Keratinocyte (primary cell): Measurements from ENCODE around the gene SNAPC4.

Experiments used
- EZH2 ChIP-seq: IDR thresholded peaks from one replicate; pipeline ENCODE4 v1.6.1; 2012; ENCODE audit warnings: inconsistent platforms, mild to moderate bottlenecking, low read length, moderate library complexity
- TF ChIP-seq, protein P1 (sequence below), 3 experiments: IDR thresholded peaks in 1 of 3; conservative IDR thresholded peaks in 1 of 3; optimal IDR thresholded peaks in 1 of 3; 2 replicates in 2 of 3; 3 replicates in 1 of 3; pipeline versions ENCODE3 to v1.5.1; 2011; ENCODE audit warnings: low read length in 3 of 3, mild to moderate bottlenecking in 3 of 3, moderate library complexity in 2 of 3, control low read depth in 1 of 3, inconsistent platforms in 1 of 3; ENCODE audit not compliant: insufficient read depth in 2 of 3; ENCODE audit errors: extremely low read depth in 1 of 3

GRCh38 chr9:136379003-136379287 lies 21.0 kb downstream of the SNAPC4 start:
- TF ChIP-seq, protein P1, sequence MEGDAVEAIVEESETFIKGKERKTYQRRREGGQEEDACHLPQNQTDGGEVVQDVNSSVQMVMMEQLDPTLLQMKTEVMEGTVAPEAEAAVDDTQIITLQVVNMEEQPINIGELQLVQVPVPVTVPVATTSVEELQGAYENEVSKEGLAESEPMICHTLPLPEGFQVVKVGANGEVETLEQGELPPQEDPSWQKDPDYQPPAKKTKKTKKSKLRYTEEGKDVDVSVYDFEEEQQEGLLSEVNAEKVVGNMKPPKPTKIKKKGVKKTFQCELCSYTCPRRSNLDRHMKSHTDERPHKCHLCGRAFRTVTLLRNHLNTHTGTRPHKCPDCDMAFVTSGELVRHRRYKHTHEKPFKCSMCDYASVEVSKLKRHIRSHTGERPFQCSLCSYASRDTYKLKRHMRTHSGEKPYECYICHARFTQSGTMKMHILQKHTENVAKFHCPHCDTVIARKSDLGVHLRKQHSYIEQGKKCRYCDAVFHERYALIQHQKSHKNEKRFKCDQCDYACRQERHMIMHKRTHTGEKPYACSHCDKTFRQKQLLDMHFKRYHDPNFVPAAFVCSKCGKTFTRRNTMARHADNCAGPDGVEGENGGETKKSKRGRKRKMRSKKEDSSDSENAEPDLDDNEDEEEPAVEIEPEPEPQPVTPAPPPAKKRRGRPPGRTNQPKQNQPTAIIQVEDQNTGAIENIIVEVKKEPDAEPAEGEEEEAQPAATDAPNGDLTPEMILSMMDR (optimal IDR thresholded peaks at IDR 0.05 in 1 of 3, IDR thresholded peaks at IDR 0.05 in 1 of 3, conservative IDR thresholded peaks at IDR 0.05 in 1 of 3; ENCODE audit: extremely low read depth in 1 of 3, insufficient read depth in 2 of 3, low read length in 3 of 3): no peak
- no peak for TF ChIP-seq EZH2
